ENCODE data around the gene ARHGAP19. TPM values are rescaled to one million over a fixed set of nuclear protein-coding genes. Genes with fewer than 3 reads are reported as not detected.

ARHGAP19 gene
- total RNA-seq, 4 donors from 2014 or later, result 4.5 to 8.4 (median 7.4) TPM

DNA sequence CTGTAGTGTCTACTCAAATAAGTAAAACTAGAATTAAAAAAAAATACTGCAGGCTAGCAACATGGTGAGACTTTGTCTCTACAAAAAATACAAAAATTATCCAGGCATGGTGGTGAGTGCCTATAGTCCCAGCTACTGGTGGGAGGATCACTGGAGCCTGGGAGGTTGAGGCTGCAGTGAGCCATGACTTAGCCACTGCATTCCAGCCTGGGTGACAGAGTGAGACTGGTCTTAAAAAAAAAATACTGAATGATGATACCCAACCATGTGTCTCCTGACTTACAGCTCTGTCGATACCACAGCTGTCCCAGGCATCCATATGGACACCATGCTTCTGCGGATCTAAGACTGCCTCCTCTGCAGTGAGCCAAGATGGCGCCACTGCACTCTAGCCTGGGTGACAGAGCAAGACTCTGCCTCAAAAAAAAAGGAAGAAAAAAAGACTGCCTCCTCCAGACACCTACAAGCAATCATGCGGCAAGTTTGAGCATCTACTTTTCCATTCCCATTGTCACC is 18.7 kb upstream of the ARHGAP19 start:
- TF ChIP-seq, protein P1, sequence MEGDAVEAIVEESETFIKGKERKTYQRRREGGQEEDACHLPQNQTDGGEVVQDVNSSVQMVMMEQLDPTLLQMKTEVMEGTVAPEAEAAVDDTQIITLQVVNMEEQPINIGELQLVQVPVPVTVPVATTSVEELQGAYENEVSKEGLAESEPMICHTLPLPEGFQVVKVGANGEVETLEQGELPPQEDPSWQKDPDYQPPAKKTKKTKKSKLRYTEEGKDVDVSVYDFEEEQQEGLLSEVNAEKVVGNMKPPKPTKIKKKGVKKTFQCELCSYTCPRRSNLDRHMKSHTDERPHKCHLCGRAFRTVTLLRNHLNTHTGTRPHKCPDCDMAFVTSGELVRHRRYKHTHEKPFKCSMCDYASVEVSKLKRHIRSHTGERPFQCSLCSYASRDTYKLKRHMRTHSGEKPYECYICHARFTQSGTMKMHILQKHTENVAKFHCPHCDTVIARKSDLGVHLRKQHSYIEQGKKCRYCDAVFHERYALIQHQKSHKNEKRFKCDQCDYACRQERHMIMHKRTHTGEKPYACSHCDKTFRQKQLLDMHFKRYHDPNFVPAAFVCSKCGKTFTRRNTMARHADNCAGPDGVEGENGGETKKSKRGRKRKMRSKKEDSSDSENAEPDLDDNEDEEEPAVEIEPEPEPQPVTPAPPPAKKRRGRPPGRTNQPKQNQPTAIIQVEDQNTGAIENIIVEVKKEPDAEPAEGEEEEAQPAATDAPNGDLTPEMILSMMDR (IDR thresholded peaks at IDR 0.05), result no peak
- TF ChIP-seq POLR2A (IDR thresholded peaks at IDR 0.05) (no peak), EP300 (IDR thresholded peaks at IDR 0.05; ENCODE audit: low read depth) (no peak), POLR2AphosphoS5 (IDR thresholded peaks at IDR 0.05) (no peak)
- Histone ChIP-seq H3K9me3 (no peaks in the 10 kb centered on the region), H3K27me3 (no peaks in the 10 kb centered on the region), H3K27ac (no peak overlapping the region), H3K36me3 (no peaks in the 10 kb centered on the region), H3K4me3 (no peak overlapping the region), H3K4me1 (no peaks in the 10 kb centered on the region)
- in situ Hi-C loops (cut with MboI; ENCODE audit: low pct_ligation_motif_present in 1 of 4, low pct_unique_long_range_greater_than_20kb in 1 of 4, low sequenced_read_pairs in 3 of 4), result no loop called here
- no peak for DNase-seq
- intact Hi-C loops (cut with DNase I; ENCODE audit: low total_unique reads), result no loop called here
- 75 to 99% methylated on average over 1 to 4 of the region's 4 CpGs for WGBS, 2 donors (ENCODE audit: low coverage in 1 of 2)

DNA sequence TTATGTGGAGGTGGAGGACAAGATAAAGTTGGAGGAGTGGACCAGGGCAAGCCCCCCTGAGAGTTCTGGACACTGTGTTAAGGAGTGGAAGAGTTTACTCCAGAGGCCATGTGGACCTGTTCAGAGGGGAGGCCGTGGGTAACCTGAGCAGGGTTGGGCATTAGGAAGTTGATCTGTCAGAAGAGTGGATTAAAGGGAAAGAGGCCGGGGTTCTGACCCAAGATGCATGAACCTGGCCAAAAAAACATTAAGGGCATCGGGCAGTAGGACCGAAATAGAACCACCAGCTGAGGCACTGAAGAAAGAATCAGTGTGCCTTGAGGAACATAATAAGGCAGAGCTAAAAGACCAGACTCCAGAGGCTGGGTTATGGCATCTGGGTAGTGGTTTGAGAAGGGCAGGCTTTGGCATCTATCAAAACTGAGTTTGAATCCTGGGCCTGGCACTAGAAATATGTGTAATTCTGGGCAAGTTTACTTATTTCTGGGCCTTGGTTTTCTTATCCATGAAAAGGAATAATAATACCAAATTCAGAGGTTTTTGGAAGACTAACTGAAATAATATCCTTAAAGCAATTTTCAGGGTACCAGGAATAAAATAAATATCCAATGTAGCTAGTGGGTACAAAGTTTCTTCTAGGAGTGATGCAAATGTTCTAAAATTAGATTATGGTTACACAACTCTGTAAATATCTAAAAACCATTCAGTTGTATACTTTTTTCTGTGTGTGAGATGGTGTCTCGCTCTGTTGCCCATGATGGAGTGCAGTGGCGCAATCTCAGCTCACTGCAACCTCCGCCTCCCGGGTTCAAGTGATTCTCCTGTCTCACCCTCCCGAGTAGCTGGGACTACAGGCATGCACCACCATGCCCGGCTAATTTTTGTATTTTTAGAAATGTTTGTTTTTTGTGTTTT is 15.7 kb upstream of the ARHGAP19 start:
- H3K27me3 ChIP-seq, result no peaks in the 10 kb centered on the region
- H3K4me3 ChIP-seq, result no peak overlapping the region
- H3K27ac ChIP-seq, result no peak overlapping the region
- TF ChIP-seq POLR2A (IDR thresholded peaks at IDR 0.05), result no peak
- TF ChIP-seq EP300 (IDR thresholded peaks at IDR 0.05; ENCODE audit: low read depth), result no peak
- TF ChIP-seq, protein P1 (IDR thresholded peaks at IDR 0.05), result no peak
- no peak for TF ChIP-seq POLR2AphosphoS5 (IDR thresholded peaks at IDR 0.05)
- H3K9me3 ChIP-seq, result no peaks in the 10 kb centered on the region
- WGBS, 2 donors (ENCODE audit: low coverage in 1 of 2), result 67 to 83% methylated on average over 3 to 10 of the region's 10 CpGs
- in situ Hi-C loops (cut with MboI; ENCODE audit: low pct_ligation_motif_present in 1 of 4, low pct_unique_long_range_greater_than_20kb in 1 of 4, low sequenced_read_pairs in 3 of 4) (no loop called here), intact Hi-C loops (cut with DNase I; ENCODE audit: low total_unique reads) (no loop called here)
- H3K36me3 ChIP-seq, result no peaks in the 10 kb centered on the region
- H3K4me1 ChIP-seq, result no peaks in the 10 kb centered on the region
- no peak for DNase-seq

DNA sequence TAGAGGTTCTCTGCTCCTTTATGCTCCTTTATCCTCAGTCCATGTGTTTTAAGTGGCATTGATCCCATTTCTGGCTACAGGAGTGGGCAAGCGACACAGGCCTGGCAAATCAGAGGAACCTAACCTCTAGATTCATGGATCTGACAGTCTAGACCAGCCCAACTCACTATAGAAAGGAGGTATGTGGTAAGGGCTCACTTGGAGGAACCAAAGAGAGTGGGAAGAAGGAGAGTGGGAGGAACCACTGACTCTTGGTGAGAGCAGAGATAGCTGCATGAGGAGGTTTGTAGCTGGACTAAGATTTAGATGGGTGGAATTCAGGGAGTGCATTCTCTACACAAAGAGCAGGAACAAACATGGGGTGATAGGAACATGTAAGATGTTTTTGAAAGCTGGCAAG is 15.0 kb upstream of the ARHGAP19 start:
- TF ChIP-seq POLR2AphosphoS5 (IDR thresholded peaks at IDR 0.05) (no peak), EP300 (IDR thresholded peaks at IDR 0.05; ENCODE audit: low read depth) (no peak)
- intact Hi-C loops (cut with DNase I; ENCODE audit: low total_unique reads), result no loop called here
- Histone ChIP-seq H3K4me3 (no peak overlapping the region), H3K36me3 (no peaks in the 10 kb centered on the region), H3K27me3 (no peaks in the 10 kb centered on the region), H3K4me1 (no peaks in the 10 kb centered on the region), H3K27ac (no peak overlapping the region), H3K9me3 (no peaks in the 10 kb centered on the region)
- in situ Hi-C loops (cut with MboI; ENCODE audit: low pct_ligation_motif_present in 1 of 4, low pct_unique_long_range_greater_than_20kb in 1 of 4, low sequenced_read_pairs in 3 of 4), result no loop called here
- 88% methylated on average over 1 of the region's 1 CpG; no CpG with 5 or more reads in 1 of the 2 donors for WGBS, 2 donors (ENCODE audit: low coverage in 1 of 2)
- no peak for DNase-seq

DNA sequence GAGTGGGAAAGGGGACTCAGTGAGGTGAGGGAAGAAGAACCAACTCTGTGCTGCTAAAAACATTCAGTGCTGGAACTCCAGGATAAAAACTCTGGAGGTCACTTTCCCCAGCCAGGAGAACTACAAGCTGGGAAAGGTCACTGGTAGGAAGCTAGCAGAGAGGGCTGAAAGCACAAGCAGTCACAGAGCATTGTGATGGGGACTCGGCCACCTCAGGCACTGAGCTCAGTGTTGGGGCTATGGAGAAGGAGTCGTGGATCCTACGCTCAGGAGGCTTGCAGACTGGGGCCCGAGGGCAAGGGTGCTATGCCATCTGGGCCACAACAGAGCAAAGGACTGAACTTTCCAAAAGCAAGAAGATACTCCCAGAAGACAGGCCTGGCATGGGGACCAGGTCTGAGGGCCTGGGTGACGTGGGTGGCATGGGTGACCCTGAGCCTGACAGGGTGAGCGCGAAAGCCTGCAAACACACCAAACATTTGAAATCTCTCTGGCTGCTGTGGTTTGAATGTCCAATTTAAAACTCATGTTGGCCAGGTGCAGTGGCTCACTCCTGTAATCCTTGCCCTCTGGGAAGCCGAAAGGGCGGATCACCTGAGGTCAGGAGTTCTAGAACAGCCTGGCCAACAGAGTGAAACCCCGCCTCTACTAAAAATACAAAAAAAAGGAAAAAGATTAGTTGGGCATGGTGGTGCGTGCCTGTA is 9.8 kb upstream of the ARHGAP19 start:
- 76 to 87% methylated on average over 5 to 11 of the region's 11 CpGs for WGBS, 2 donors (ENCODE audit: low coverage in 1 of 2)
- H3K36me3 ChIP-seq, result no peaks in the 10 kb centered on the region
- in situ Hi-C loops (cut with MboI; ENCODE audit: low pct_ligation_motif_present in 1 of 4, low pct_unique_long_range_greater_than_20kb in 1 of 4, low sequenced_read_pairs in 3 of 4), result no loop called here
- intact Hi-C loops (cut with DNase I; ENCODE audit: low total_unique reads), result no loop called here
- no peak for DNase-seq
- H3K4me1 ChIP-seq, result no peaks in the 10 kb centered on the region
- TF ChIP-seq, protein P1 (IDR thresholded peaks at IDR 0.05), result no peak
- no peak for TF ChIP-seq POLR2A (IDR thresholded peaks at IDR 0.05)
- no peak for TF ChIP-seq POLR2AphosphoS5 (IDR thresholded peaks at IDR 0.05)
- no peak for TF ChIP-seq EP300 (IDR thresholded peaks at IDR 0.05; ENCODE audit: low read depth)
- no peak overlapping the region for H3K27ac ChIP-seq
- H3K27me3 ChIP-seq, result no peaks in the 10 kb centered on the region
- no peaks in the 10 kb centered on the region for H3K9me3 ChIP-seq
- H3K4me3 ChIP-seq, result no peak overlapping the region

Data from transverse colon (tissue), 4 donors.